SK-N-MC (cell line): ENCODE measurements around the gene RALGAPB.
A peak's percentile ranks its signal among the peaks of the same experiment; 100 is the strongest.

Experiments
- EZH2 ChIP-seq: fragments of 200-600 bp; sonication (generic); IDR thresholded peaks from one replicate; pipeline ENCODE4 v1.6.1; 2017; ENCODE audit warnings: antibody characterized with exemption
- FOXP2 ChIP-seq: optimal IDR thresholded peaks from 2 replicates; pipeline ENCODE3; 2011; ENCODE audit warnings: mild to moderate bottlenecking, moderate library complexity; ENCODE audit not compliant: insufficient read depth; ENCODE audit errors: extremely low read length, control extremely low read depth
- POLR2AphosphoS5 ChIP-seq: IDR thresholded peaks from 2 replicates; pipeline ENCODE4 v1.6.1; 2012; ENCODE audit warnings: mild to moderate bottlenecking, low read depth, low read length, borderline replicate concordance

DNA sequence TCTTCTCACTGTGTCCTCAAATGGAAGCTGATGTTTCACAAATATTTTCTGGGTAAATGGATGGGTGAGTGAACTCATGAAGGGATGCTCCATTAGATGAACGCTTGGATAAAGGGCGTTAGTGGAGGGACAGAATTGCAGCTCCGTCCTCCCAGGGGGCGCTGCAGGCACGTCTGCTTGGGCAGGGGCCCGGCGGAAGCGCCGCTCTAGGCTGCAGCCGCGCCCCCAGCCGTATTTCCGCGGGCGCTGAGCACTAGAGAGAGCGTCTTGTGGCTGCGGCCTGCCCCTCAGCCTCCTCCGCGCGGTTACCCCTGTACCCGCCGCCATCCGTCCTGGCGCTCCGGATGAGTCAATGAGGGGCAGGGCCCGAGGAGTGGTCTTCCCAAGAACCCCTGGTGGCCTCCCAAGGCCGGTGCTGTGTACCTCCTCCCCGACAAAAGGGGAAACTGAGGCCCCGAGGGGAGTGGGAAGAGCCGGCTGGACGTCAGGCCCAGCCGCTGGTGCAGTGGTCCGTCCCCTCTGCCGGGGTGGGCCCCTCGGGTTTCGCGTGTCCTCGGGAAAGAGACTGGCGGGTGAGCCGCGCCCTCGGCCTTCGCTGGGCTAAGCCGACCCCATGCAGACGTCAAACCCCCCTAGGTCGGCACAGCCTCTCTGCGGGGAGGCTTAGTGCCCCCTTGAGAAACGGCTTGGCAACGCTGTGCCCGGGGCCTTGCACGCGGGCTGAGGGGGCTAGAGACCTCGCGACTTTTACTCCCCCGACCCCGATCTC lies 26.0 kb upstream of the RALGAPB start:
- TF ChIP-seq EZH2: no peak
- peak; percentile 98 for TF ChIP-seq POLR2AphosphoS5
- TF ChIP-seq FOXP2: peak; percentile 11
